Testis (tissue), 2 donors: Measurements from ENCODE around the gene UPK1A.

Experiments
- POLR2A ChIP-seq: fragments of 450-650 bp; IDR thresholded peaks from one replicate; pipeline ENCODE4 v1.6.1; 2017; ENCODE audit warnings: antibody characterized with exemption, mild to moderate bottlenecking, moderate library complexity
- TF ChIP-seq, protein P1 (sequence below), 3 experiments: fragments of 450-650 bp in 2 of 3; fragments of 200-600 bp in 1 of 3; sonication (generic) in 1 of 3; IDR thresholded peaks; one replicate each; pipeline ENCODE4 v1.5.1; 2016 to 2019; ENCODE audit warnings: antibody characterized with exemption in 3 of 3, mild to moderate bottlenecking in 2 of 3, moderate library complexity in 1 of 3

DNA sequence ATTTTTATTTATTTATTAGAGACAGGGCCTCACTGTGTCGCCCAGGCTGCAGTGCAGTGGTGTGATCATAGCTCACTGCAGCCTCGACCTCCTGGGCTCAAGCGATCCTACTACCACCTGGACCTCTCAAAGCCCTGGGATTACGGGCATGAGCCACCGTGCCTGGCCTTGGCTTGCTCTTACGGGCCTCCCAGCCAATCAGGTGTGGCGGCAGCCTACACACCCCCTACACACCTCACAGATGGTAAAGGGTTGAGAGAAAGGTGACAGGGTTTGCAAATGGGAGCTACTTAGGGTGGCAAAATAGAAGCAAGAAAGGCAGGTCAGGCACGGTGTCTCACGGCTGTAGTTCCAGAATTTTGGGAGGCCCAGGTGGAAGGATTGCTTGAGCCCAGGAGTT, 37.0 kb downstream of the UPK1A start:
- TF ChIP-seq, protein P1, sequence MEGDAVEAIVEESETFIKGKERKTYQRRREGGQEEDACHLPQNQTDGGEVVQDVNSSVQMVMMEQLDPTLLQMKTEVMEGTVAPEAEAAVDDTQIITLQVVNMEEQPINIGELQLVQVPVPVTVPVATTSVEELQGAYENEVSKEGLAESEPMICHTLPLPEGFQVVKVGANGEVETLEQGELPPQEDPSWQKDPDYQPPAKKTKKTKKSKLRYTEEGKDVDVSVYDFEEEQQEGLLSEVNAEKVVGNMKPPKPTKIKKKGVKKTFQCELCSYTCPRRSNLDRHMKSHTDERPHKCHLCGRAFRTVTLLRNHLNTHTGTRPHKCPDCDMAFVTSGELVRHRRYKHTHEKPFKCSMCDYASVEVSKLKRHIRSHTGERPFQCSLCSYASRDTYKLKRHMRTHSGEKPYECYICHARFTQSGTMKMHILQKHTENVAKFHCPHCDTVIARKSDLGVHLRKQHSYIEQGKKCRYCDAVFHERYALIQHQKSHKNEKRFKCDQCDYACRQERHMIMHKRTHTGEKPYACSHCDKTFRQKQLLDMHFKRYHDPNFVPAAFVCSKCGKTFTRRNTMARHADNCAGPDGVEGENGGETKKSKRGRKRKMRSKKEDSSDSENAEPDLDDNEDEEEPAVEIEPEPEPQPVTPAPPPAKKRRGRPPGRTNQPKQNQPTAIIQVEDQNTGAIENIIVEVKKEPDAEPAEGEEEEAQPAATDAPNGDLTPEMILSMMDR (IDR thresholded peaks at IDR 0.05): no peak
- TF ChIP-seq POLR2A: no peak
